Tibial artery (tissue), 4 donors: ENCODE measurements around the gene EIF2S2.

ENCODE experiments used
- DNase-seq, 2 donors: peaks; one replicate each; pipeline ENCODE4 v3.0.0-alpha.2; 2019
- H3K27ac ChIP-seq, 2 donors: fragments of 200-600 bp; sonication (generic) in 1 of 2; 1 replicate in 1 of 2; 2 replicates in 1 of 2; pipeline ENCODE4 v1.5.1; 2018 to 2019; ENCODE audit warnings: mild to moderate bottlenecking in 1 of 2
- H3K27me3 ChIP-seq, 2 donors: fragments of 200-600 bp; sonication (generic) in 1 of 2; one replicate each; pipeline versions ENCODE4 v1.5.1 to v1.6.0; 2016 to 2019
- H3K36me3 ChIP-seq, 3 donors: fragments of 200-600 bp; sonication (generic) in 2 of 3; one replicate each; pipeline ENCODE4 v1.5.1; 2016 to 2019; ENCODE audit warnings: mild to moderate bottlenecking in 2 of 3
- H3K4me1 ChIP-seq, 4 donors: fragments of 200-600 bp; sonication (generic) in 2 of 4; 1 replicate in 3 of 4; 2 replicates in 1 of 4; pipeline ENCODE4 v1.5.1; 2016 to 2019
- H3K4me3 ChIP-seq, 2 donors: fragments of 200-600 bp; sonication (generic) in 1 of 2; 1 replicate in 1 of 2; 2 replicates in 1 of 2; pipeline ENCODE4 v1.5.1; 2018 to 2019; ENCODE audit warnings: mild to moderate bottlenecking in 2 of 2
- H3K9me3 ChIP-seq, 3 donors: fragments of 200-600 bp; sonication (generic) in 1 of 3; one replicate each; pipeline ENCODE4 v1.5.1; 2016 to 2019
- CTCF ChIP-seq, 2 experiments: fragments of 200-600 bp in 1 of 2; fragments of 450-650 bp in 1 of 2; IDR thresholded peaks; one replicate each; pipeline ENCODE4 v1.5.1; 2017 to 2019; ENCODE audit warnings: antibody characterized with exemption in 2 of 2, mild to moderate bottlenecking in 1 of 2, moderate library complexity in 1 of 2
- intact Hi-C: fragments of 100-400 bp; cut with DNase I; formaldehyde crosslinking; loops from one replicate; pipeline ENCODE4 v1.15.0; 2023; ENCODE audit warnings: low total_unique reads

Gene EIF2S2

GRCh38 chr20:34076952-34077351 lies 35.1 kb downstream of the EIF2S2 start:
- intact Hi-C loops, result no loop called here
- Histone ChIP-seq H3K4me3 (no peak overlapping the region), H3K27ac (no peak overlapping the region), H3K9me3 (no peaks in the 10 kb centered on the region), H3K4me1 (peaks cover 0 to 5% (median 0%) of the 10 kb centered on the region in 4 donors), H3K27me3 (no peaks in the 10 kb centered on the region), H3K36me3 (peaks cover 41 to 83% (median 73%) of the 10 kb centered on the region in 3 donors)
- no peak for DNase-seq
- no peak for TF ChIP-seq CTCF (IDR thresholded peaks at IDR 0.05)

GRCh38 chr20:34075647-34076046 lies 36.4 kb downstream of the EIF2S2 start:
- Histone ChIP-seq H3K36me3 (peaks cover 41 to 70% (median 62%) of the 10 kb centered on the region in 3 donors), H3K4me1 (no peaks in the 10 kb centered on the region), H3K27ac (no peak overlapping the region), H3K9me3 (no peaks in the 10 kb centered on the region), H3K4me3 (no peak overlapping the region), H3K27me3 (no peaks in the 10 kb centered on the region)
- DNase-seq, result no peak
- intact Hi-C loops, result no loop called here
- no peak for TF ChIP-seq CTCF (IDR thresholded peaks at IDR 0.05)

- DNase-seq, result no peak
- intact Hi-C loops, result loop anchor here (5.0 kb wide), 1 partner anchor 142 kb away; no protein-coding TSS in a partner anchor
- no peak for TF ChIP-seq CTCF (IDR thresholded peaks at IDR 0.05)
Measured at GRCh38 chr20:34074101-34074760, 37.8 kb downstream of the EIF2S2 start.

GRCh38 chr20:34072778-34073177 lies 39.3 kb downstream of the EIF2S2 start:
- DNase-seq, result no peak
- Histone ChIP-seq H3K4me3 (no peak overlapping the region), H3K4me1 (peaks cover 0 to 18% (median 11%) of the 10 kb centered on the region in 4 donors), H3K9me3 (no peaks in the 10 kb centered on the region), H3K27ac (no peak overlapping the region), H3K27me3 (no peaks in the 10 kb centered on the region), H3K36me3 (peaks cover 31 to 45% (median 41%) of the 10 kb centered on the region in 3 donors)
- intact Hi-C loops, result loop anchor here (5.0 kb wide), 1 partner anchor 140 kb away; no protein-coding TSS in a partner anchor
- no peak for TF ChIP-seq CTCF (IDR thresholded peaks at IDR 0.05)

More at GRCh38 chr20:34074101-34074760, 37.8 kb downstream of the EIF2S2 start:
- Histone ChIP-seq H3K36me3 (peaks cover 41 to 56% (median 51%) of the 10 kb centered on the region in 3 donors), H3K9me3 (no peaks in the 10 kb centered on the region), H3K27ac (no peak overlapping the region), H3K4me1 (peaks cover 0 to 11% (median 6%) of the 10 kb centered on the region in 4 donors), H3K27me3 (no peaks in the 10 kb centered on the region), H3K4me3 (no peak overlapping the region)

- Histone ChIP-seq H3K36me3 (peaks cover 24 to 38% (median 34%) of the 10 kb centered on the region in 3 donors), H3K4me3 (no peak overlapping the region), H3K9me3 (no peaks in the 10 kb centered on the region), H3K27me3 (no peaks in the 10 kb centered on the region), H3K4me1 (peaks cover 0 to 19% (median 12%) of the 10 kb centered on the region in 4 donors), H3K27ac (no peak overlapping the region)
- DNase-seq, result no peak
- intact Hi-C loops, result loop anchor here (5.0 kb wide), 1 partner anchor 140 kb away; no protein-coding TSS in a partner anchor
- TF ChIP-seq CTCF (IDR thresholded peaks at IDR 0.05), result no peak
Measured at GRCh38 chr20:34072076-34072475, 40.0 kb downstream of the EIF2S2 start.
